Activated CD8-positive, alpha-beta memory T cell treated with anti-CD3 and anti-CD28 coated beads, Interleukin-2, amount 50 U/mL, for 24 hours (primary cell): ENCODE measurements around the gene TMEM253.

ENCODE experiments used
- DNase-seq: peaks from one replicate; pipeline ENCODE4 v3.0.0-alpha.2; 2020; ENCODE audit errors: extremely low read depth

TMEM253 gene

GRCh38 chr14:21090194-21090939, 10.5 kb upstream of the TMEM253 start:
- no peak for DNase-seq

DNA sequence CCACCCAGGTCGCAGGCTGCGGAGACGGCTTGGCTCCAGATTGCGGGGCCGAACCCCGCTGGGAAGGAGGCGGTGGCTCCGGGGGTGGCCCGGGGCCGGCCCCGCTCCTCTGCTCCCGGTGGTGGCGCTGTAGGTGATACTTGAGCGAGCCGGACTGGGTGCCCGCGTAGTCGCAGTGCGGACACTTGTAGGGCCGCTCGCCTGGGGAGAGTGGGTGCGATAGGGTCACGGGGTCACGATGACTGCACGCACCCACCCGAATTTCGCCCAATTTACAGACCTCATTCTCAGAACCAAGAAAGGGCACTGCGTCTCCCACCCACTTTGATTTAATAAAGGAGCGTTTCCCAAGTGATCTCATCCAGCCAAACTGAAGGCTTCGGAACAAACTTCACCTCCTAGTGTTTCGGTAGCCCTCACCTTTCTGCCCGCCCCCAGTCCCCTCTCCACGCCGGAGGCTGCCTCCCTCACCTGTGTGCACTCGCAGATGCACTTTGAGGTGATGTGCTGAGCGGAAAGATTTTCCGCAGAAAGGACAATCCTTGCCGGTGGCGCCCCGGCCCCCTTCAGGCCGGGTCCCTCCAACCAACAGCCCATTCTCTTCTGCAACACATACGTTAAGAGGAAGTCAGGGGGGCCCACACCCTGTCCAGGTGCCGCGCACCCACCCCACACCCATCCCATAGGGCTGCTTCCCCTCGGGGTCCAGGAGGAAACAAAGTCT, 9.8 kb upstream of the TMEM253 start:
- DNase-seq: no peak

DNA sequence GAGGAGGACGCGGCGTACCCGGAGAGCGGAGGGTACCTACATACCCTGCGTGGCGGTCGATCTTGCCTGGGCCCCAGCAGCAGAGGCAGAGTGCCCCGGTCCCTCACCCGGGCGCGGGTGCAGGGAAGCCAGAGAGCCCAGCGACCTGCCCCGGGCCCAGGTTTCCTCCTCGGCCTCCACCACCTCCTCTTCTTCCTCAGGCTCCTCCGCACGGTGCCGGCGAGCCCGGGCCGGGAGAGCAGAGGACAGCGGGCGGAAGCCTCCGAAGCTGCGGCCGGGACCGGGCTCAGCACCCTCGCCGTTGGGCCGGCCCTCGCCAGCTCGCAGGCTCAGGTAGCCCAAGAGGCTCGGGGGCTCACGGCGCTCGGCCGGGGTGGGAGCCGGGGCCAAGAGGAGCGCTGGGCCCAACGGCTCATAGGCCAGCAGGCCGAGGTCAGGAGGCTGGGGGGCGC, 9.0 kb upstream of the TMEM253 start:
- no peak for DNase-seq

- peak; percentile 74 for DNase-seq
Observed at GRCh38 chr14:21092273-21093011, 8.4 kb upstream of the TMEM253 start.

- DNase-seq: no peak
Observed at GRCh38 chr14:21093018-21093417, 7.8 kb upstream of the TMEM253 start.

- DNase-seq: no peak
Observed at GRCh38 chr14:21093769-21094681, 6.8 kb upstream of the TMEM253 start.

DNA sequence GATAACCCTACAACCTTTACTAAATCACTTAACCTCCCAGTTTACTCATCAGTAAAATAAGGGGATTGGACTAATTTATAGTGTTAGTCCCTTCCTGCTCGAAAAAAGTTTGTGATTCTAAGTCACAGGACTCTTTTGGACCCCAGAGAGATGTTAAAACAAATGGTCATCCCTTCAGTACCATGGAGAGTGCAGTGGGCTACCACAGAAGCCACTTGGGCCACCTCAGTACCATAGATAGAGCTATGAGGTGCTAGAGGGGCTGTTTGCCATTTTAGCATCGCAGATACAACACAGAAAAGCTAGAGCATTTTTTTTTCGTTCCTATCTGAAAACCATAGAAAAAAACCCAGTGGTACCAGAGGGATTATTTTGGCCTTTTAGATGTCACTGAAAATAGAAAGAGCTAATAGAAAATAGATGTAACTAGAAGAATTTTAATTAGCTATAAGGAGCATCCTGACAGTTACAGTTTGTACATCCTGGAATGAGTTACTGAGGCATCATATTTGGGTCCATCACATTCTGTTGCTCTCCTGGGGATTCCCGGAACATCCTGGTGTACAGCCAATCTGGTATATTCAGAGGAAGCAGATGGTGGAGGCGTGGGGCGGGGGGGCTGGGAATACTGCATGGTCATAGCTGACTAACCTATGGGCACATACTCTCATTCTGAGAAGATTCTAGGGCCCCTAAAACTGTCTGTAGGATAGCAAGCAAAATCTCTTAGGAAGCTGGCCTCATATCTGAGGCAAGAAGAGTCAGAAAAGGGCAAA, 5.2 kb upstream of the TMEM253 start:
- no peak for DNase-seq

DNA sequence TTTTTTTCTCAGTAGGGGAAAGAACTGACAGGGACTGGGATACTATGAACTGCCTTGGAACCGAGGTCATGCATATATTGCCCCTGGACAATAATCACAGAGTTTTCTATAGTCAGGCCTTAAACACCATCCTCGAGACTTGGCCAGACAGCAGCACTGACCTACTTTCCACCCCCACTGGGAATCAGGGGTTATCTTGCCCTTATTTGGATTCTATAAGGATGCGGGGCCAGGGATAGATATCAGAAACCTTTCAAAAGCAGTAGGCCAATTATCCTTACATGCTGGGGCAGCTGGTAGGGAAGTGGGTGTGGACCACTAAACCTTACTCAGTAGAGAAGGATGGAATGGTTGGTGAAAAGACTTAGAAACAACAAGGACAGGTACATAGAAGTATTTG, 4.4 kb upstream of the TMEM253 start:
- DNase-seq: no peak

DNA sequence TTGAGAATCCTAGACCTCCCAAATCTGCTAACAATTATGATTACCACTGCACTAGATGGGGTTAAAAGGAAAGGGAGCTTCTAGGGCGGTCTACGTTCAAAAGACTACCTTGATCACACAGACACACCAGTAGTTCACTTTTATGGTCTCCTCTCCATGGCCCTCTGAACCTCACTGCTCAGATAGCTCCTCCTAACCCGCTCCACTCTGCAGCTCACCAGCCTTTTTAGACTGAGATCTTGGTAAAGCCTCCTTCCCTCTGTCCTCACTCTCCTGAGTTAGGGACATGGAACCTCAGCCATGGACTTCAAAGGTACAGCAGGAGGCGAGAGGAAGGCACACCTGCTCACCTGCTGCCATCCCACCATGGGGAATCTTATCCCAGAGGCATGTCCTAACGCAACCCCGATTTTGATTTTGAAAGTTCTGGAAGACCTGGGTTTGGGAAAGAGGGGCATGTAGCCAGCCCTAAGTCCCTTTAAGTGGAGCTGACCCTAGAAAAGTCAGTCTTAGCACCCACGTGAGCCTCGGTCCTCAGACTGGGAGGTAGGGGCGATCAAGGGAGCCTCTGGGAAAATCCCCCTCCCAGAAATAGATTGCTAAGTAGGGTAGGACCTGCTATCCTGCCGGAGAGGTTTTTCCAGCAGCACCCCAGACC, 3.8 kb upstream of the TMEM253 start:
- DNase-seq: no peak

- DNase-seq: no peak
Observed at GRCh38 chr14:21097636-21098075, 3.2 kb upstream of the TMEM253 start.

GRCh38 chr14:21098076-21098891, 2.6 kb upstream of the TMEM253 start, which contains the start of gene ZNF219:
Gene ZNF219, minus strand, starts transcription at chr14:21098655. Its CDS starts 5,064 bp downstream, at chr14:21093591.
- no peak for DNase-seq

DNA sequence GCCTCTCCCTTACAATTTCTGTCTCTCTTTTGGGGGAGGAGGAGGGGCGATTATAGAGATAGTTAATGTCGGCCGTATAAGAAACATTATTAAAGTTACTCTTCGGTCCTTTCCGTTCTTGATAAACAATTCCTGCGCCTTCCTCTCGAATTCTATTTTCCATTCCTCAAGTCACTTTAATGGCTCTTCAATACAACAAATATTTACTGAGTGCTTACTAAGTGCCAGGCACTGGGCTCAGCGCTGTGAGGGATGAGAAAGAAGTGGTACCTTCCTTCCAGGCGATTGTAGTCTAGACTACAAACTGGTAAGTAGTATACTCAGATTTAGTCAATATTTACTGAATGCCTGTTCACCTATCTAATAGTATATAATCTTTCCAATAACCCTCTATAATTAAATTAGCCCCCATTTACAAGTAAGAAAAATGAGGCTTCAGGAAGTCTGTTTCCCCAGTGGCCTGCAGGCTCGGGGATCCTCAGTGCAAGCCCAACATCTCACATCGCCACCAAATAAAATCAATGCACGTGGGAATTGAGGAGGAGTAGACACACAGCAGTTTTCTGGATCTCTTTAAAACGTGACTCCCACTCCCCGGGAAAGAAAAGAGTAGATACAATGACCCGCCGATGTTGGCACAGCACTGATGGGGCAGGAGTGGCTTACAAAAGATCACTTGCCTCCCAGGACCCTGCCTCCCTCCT, 1.8 kb upstream of the TMEM253 start:
- DNase-seq: no peak

DNA sequence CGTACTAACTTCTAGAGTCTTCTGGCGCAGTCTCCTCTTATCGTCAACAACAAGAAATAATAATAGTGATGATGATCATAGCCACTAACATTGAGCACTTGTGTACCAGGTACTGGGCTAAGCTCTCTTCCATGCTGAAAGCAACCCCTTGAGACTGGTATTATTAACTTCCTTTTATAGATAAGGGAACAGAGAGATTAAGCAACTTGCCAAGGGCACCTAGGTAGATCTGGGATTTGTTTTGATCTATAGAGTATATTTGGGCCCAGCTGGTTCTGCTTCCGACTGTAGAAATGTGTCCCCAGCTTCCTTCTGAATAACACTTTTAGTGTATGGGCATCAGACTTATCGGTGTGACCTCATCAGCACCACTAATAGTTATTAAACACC, 1.3 kb upstream of the TMEM253 start:
- no peak for DNase-seq

GRCh38 chr14:21101802-21102413, 1.0 kb downstream of the TMEM253 start:
- no peak for DNase-seq

DNA sequence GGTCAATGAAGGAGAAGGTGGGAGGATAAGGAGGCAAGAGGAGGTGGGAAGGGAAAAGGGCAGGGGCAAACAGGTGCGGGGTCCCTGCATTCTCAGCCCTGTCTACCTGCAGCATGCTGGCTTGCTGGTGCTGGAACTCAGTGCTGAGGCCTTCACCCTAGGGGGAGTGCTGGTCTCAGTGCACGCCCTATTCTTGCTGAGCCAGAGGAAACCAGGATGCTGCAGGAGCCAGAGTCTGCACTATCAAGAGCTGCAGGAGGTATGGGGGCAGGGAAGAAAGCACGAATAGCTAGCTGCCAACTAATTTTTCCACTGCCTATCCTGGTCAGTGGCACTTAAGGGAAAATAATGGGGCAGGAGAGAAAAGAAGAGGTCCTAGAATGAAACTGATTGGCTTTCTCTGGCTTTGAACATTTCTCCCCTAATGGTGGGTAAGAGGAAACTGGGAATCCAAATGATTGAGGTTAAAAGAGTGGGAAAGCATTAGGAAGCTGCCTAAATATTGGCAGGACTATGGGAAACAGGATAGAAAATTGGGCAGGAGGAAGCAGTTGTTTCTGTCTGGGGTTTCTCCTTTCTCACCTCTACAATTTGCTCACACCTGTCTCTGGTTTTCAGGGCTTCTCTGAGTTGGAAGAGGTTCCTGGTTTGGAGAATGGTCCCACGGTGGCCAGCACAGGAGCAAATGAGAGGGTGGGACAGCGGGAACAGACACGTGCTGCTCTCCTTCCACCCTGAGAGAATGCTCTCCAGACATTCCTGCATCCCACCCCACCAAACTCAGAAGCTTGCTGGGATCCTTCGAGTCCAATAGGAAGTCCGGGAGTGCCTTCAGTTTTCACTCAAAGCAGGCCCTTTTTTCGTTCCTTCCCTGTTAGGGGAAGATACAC, 1.9 kb downstream of the TMEM253 start:
- no peak for DNase-seq

GRCh38 chr14:21103411-21103709, 2.5 kb downstream of the TMEM253 start:
- DNase-seq: no peak

DNA sequence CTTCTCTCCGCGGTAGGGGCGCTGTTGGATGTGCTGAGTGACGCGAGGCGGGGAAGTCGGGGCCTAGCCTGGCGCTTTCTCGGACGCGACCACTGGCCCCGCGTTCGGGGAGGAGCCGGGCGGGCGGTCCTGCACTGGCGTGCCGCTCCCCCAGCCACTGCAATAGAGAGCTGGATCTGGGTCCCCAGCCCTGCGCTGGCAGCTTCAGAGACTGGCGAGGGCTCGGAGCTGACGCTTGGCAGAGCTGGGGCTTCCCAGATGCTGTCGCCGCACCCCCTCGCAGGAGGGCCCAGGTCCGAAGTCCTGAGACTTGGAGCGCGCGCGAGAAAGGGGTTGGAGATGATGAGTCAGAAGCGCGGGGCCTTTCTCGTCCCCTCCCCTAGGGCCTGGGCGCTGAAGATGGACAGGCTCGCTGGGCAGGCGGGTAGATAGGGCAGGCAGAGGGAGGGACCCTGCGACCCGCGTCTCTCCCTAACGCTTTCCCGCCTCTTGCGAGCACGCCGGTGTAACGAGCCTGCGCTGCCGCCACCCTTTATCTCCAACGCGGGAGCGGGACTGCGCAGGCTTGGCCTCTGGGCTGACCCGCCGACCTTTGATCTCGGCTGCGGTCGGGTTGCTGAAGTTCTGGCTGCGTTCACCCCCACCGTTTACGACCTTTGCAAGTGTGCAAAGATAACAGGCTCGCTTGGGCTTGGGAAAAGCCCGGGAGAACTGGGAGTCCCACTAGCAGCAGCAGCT, 3.0 kb downstream of the TMEM253 start:
- peak; percentile 86 for DNase-seq
